RPMI7951 (cell line): ENCODE measurements around the gene GATA3. TPM values are rescaled to one million over a fixed set of nuclear protein-coding genes. Genes with fewer than 3 reads are reported as not detected.
"Not testable (repeated sequence)": the region's sequence is repeated elsewhere in the genome, so short reads cannot be mapped to it uniquely, and the experiment has no call there.

ENCODE experiments used
- DNase-seq: peaks from one replicate; pipeline ENCODE4 v3.0.0-alpha.2; 2012; ENCODE audit warnings: low read depth
- total RNA-seq: library from RNA; depleted of rRNA; stranded (reverse); fragments of >200 nt; shearing (Covaris generic); gene quantifications from 2 replicates; pipeline ENCODE4 v1.2.3, GENCODE V29; 2014; rRNA removed

The GATA3 gene
- 2.5 and 4.0 TPM in 2 replicates for total RNA-seq

GRCh38 chr10:8054494-8055407, at the start of gene GATA3:
Gene GATA3, plus strand, starts transcription at chr10:8054688. Its CDS starts 968 bp downstream, at chr10:8055656.
- DNase-seq, result peak; percentile 90

GRCh38 chr10:8006274-8006999, 48.1 kb upstream of the GATA3 start:
- no peak for DNase-seq

GRCh38 chr10:8009031-8009430, 45.5 kb upstream of the GATA3 start:
- no peak for DNase-seq

GRCh38 chr10:8013006-8013405, 41.5 kb upstream of the GATA3 start:
- DNase-seq, result no peak

- no peak for DNase-seq
Observed at GRCh38 chr10:8013619-8014018, 40.9 kb upstream of the GATA3 start.

GRCh38 chr10:8014649-8015048, 39.8 kb upstream of the GATA3 start:
- no peak for DNase-seq

- no peak for DNase-seq
Observed at GRCh38 chr10:8017277-8017676, 37.2 kb upstream of the GATA3 start.

- DNase-seq, result no peak
Observed at GRCh38 chr10:8023321-8023720, 31.2 kb upstream of the GATA3 start.

GRCh38 chr10:8023851-8024250, 30.6 kb upstream of the GATA3 start:
- DNase-seq, result no peak

GRCh38 chr10:8026349-8027259, 27.9 kb upstream of the GATA3 start:
- DNase-seq, result no peak

- DNase-seq, result not testable (repeated sequence)
Observed at GRCh38 chr10:8031211-8031610, 23.3 kb upstream of the GATA3 start.

- DNase-seq, result no peak
Observed at GRCh38 chr10:8032558-8032957, 21.9 kb upstream of the GATA3 start.

- no peak for DNase-seq
Observed at GRCh38 chr10:8033812-8034465, 20.5 kb upstream of the GATA3 start.

- no peak for DNase-seq
Observed at GRCh38 chr10:8034466-8035005, 20.0 kb upstream of the GATA3 start.

GRCh38 chr10:8035006-8035640, 19.4 kb upstream of the GATA3 start:
- DNase-seq, result peak; percentile 48

GRCh38 chr10:8035641-8036470, 18.6 kb upstream of the GATA3 start:
- no peak for DNase-seq

- DNase-seq, result no peak
Observed at GRCh38 chr10:8036506-8037198, 17.8 kb upstream of the GATA3 start.

GRCh38 chr10:8037199-8037801, 17.2 kb upstream of the GATA3 start:
- no peak for DNase-seq
